PC-9 (cell line): ENCODE data around the gene GID4.

Source experiments
- CTCF ChIP-seq: fragments of 200-600 bp; sonication (generic); conservative IDR thresholded peaks from 2 replicates; pipeline ENCODE4 v1.6.1; 2017; ENCODE audit warnings: mixed run types, antibody characterized with exemption, mild to moderate bottlenecking, moderate library complexity
- EZH2 ChIP-seq: fragments of 200-600 bp; sonication (generic); IDR thresholded peaks from 2 replicates; pipeline ENCODE4 v1.8.0; 2017; ENCODE audit warnings: antibody characterized with exemption, low read depth

GRCh38 chr17:18100616-18101015, 61.4 kb downstream of the GID4 start:
- TF ChIP-seq CTCF (no peak), EZH2 (no peak)
